IMR-90 (cell line): ENCODE measurements around the gene SCN4A. TPM values are rescaled to one million over a fixed set of nuclear protein-coding genes. Genes with fewer than 3 reads are reported as not detected.

Experiments
- ATAC-seq: fragments of 200-7000 bp; cut with Tn5 transposase; 2 replicates; pipeline ENCODE4 v1.9.1; 2020; ENCODE audit warnings: low read depth, mild to moderate bottlenecking, moderate library complexity
- BruUV-seq: library from RNA; stranded (reverse); fragments of 400-500 nt; replicated peaks from 2 replicates; lab custom pipeline; 2021; lab: Mats Ljungman, UMichigan
- CTCF ChIA-PET: fragments of 300-600 bp; formaldehyde crosslinking; extraction: SDS; loops from one replicate; lab custom pipeline; 2021; ENCODE audit warnings: antibody characterized with exemption; lab: Yijun Ruan, JAX
- POLR2A ChIA-PET: fragments of 300-600 bp; sonication (Branson Sonifier 250); formaldehyde crosslinking; loops from one replicate; lab custom pipeline; 2022; ENCODE audit warnings: antibody characterized with exemption; ENCODE audit not compliant: unreplicated experiment; lab: Charles Lee
- DNase-seq: peaks from one replicate; pipeline ENCODE4 v3.0.0; 2013
- H2AFZ ChIP-seq: replicated peaks from 2 replicates; pipeline ENCODE3; 2013; ENCODE audit warnings: low read length, mild to moderate bottlenecking; ENCODE audit not compliant: poor library complexity
- H2AK5ac ChIP-seq: 2 replicates; pipeline ENCODE4 v1.6.1; 2013; ENCODE audit warnings: low read depth, low read length, inconsistent platforms
- H2AK9ac ChIP-seq: replicated peaks from 2 replicates; pipeline ENCODE3; 2013; ENCODE audit warnings: mild to moderate bottlenecking, low read depth, low read length, moderate library complexity; ENCODE audit not compliant: poor library complexity
- H2BK120ac ChIP-seq: 2 replicates; pipeline ENCODE4 v1.6.1; 2013; ENCODE audit warnings: low read depth, low read length, inconsistent platforms
- H2BK15ac ChIP-seq: 3 replicates; pipeline ENCODE4 v1.6.1; 2013; ENCODE audit warnings: low read depth, low read length, inconsistent platforms
- H2BK20ac ChIP-seq: 2 replicates; pipeline ENCODE4 v1.6.1; 2013; ENCODE audit warnings: low read depth, mild to moderate bottlenecking, inconsistent platforms, low read length, moderate library complexity
- H2BK5ac ChIP-seq: 2 replicates; pipeline ENCODE4 v1.6.1; 2013; ENCODE audit warnings: mild to moderate bottlenecking, low read depth, low read length, inconsistent platforms; ENCODE audit not compliant: poor library complexity, severe bottlenecking
- H3K14ac ChIP-seq: replicated peaks from 2 replicates; pipeline ENCODE4 v1.6.1; 2013; ENCODE audit warnings: low read depth, low read length, inconsistent platforms
- H3K18ac ChIP-seq: 2 replicates; pipeline ENCODE4 v1.6.1; 2013; ENCODE audit warnings: low read depth, low read length, control low read depth
- H3K23ac ChIP-seq: 2 replicates; pipeline ENCODE4 v1.6.1; 2013; ENCODE audit warnings: low read depth, low read length, inconsistent platforms
- H3K27ac ChIP-seq: 2 replicates; pipeline ENCODE4 v1.5.1; 2013; ENCODE audit warnings: mild to moderate bottlenecking, control low read depth, low read length; ENCODE audit not compliant: insufficient read depth
- H3K27me3 ChIP-seq: 2 replicates; pipeline ENCODE4 v1.6.1; 2013; ENCODE audit warnings: low read length; ENCODE audit not compliant: control insufficient read depth, insufficient read depth
- H3K36me3 ChIP-seq: 2 replicates; pipeline ENCODE4 v1.6.1; 2013; ENCODE audit warnings: low read length, mixed read lengths; ENCODE audit not compliant: control insufficient read depth, insufficient read depth
- H3K4ac ChIP-seq: 2 replicates; pipeline ENCODE4 v1.6.1; 2013; ENCODE audit warnings: low read depth, low read length, inconsistent platforms
- H3K4me1 ChIP-seq: 2 replicates; pipeline ENCODE4 v1.6.1; 2013; ENCODE audit warnings: low read length, mixed read lengths; ENCODE audit not compliant: control insufficient read depth, insufficient read depth
- H3K4me2 ChIP-seq: 2 replicates; pipeline ENCODE4 v1.6.1; 2013; ENCODE audit warnings: low read depth, mild to moderate bottlenecking, control low read depth, low read length, moderate library complexity
- H3K4me3 ChIP-seq: 2 replicates; pipeline ENCODE4 v1.5.1; 2013; ENCODE audit warnings: low read depth, mild to moderate bottlenecking, control low read depth, low read length, moderate library complexity; ENCODE audit not compliant: insufficient read depth
- H3K56ac ChIP-seq: 2 replicates; pipeline ENCODE4 v1.6.1; 2013; ENCODE audit warnings: low read length, inconsistent platforms; ENCODE audit not compliant: insufficient read depth; ENCODE audit errors: extremely low read depth
- H3K79me1 ChIP-seq, 2 experiments: 2 replicates each; pipeline ENCODE4 v1.6.1; 2013; ENCODE audit warnings: low read length in 2 of 2, inconsistent platforms in 1 of 2, low read depth in 1 of 2
- H3K9ac ChIP-seq: 2 replicates; pipeline ENCODE4 v1.6.1; 2013; ENCODE audit warnings: low read depth, low read length, control low read depth
- H3K9me1 ChIP-seq: 2 replicates; pipeline ENCODE4 v1.6.1; 2013; ENCODE audit warnings: low read length, inconsistent platforms; ENCODE audit not compliant: insufficient read depth
- H3K9me3 ChIP-seq: 2 replicates; pipeline ENCODE4 v1.6.1; 2013; ENCODE audit warnings: low read length; ENCODE audit not compliant: control insufficient read depth, insufficient read depth
- H4K20me1 ChIP-seq: 2 replicates; pipeline ENCODE4 v1.6.1; 2013; ENCODE audit warnings: low read length, inconsistent platforms; ENCODE audit not compliant: insufficient read depth
- H4K5ac ChIP-seq: 2 replicates; pipeline ENCODE4 v1.6.1; 2013; ENCODE audit warnings: mild to moderate bottlenecking, low read depth, low read length, control low read depth
- H4K8ac ChIP-seq, 2 experiments: 2 replicates each; pipeline ENCODE4 v1.6.1; 2013; ENCODE audit warnings: low read depth in 2 of 2, low read length in 2 of 2, control low read depth in 1 of 2, inconsistent platforms in 1 of 2
- H4K91ac ChIP-seq: 2 replicates; pipeline ENCODE4 v1.6.1; 2013; ENCODE audit warnings: low read depth, low read length, inconsistent platforms; ENCODE audit not compliant: insufficient read depth
- BHLHE40 ChIP-seq: fragments of 150-350 bp; IDR thresholded peaks from 2 replicates; pipeline ENCODE4 v1.6.1; 2016; ENCODE audit warnings: mild to moderate bottlenecking, low read depth, low read length
- CEBPB ChIP-seq: IDR thresholded peaks from 2 replicates; pipeline ENCODE4 v1.6.1; 2012; ENCODE audit warnings: low read depth, low read length, improper control_type of control experiment
- CHD1 ChIP-seq: IDR thresholded peaks from 2 replicates; pipeline ENCODE4 v1.6.1; 2012; ENCODE audit warnings: low read depth, low read length, improper control_type of control experiment
- CTCF ChIP-seq: conservative IDR thresholded peaks from 2 replicates; pipeline ENCODE4 v1.5.1; 2012; ENCODE audit warnings: mild to moderate bottlenecking, low read depth, low read length, improper control_type of control experiment
- ELK1 ChIP-seq: fragments of 150-350 bp; IDR thresholded peaks from 2 replicates; pipeline ENCODE4 v1.6.1; 2016; ENCODE audit warnings: low read depth, mild to moderate bottlenecking, low read length, moderate library complexity, borderline replicate concordance
- FOS ChIP-seq: fragments of 150-350 bp; IDR thresholded peaks from 2 replicates; pipeline ENCODE4 v1.6.1; 2016; ENCODE audit warnings: low read depth, low read length
- MXI1 ChIP-seq: IDR thresholded peaks from 2 replicates; pipeline ENCODE4 v1.6.1; 2012; ENCODE audit warnings: low read depth, mild to moderate bottlenecking, low read length, moderate library complexity, borderline replicate concordance
- POLR2A ChIP-seq: IDR thresholded peaks from 2 replicates; pipeline ENCODE4 v1.6.1; 2012; ENCODE audit warnings: mild to moderate bottlenecking, low read depth, low read length
- RAD21 ChIP-seq: IDR thresholded peaks from 2 replicates; pipeline ENCODE4 v1.6.1; 2012; ENCODE audit warnings: low read length, improper control_type of control experiment
- RCOR1 ChIP-seq: IDR thresholded peaks from 2 replicates; pipeline ENCODE4 v1.6.1; 2012; ENCODE audit warnings: mild to moderate bottlenecking, low read length, improper control_type of control experiment; ENCODE audit not compliant: insufficient replicate concordance
- RFX5 ChIP-seq: IDR thresholded peaks from 2 replicates; pipeline ENCODE4 v1.8.0; 2012; ENCODE audit warnings: low read depth, mild to moderate bottlenecking, low read length, moderate library complexity
- USF2 ChIP-seq: fragments of 150-350 bp; IDR thresholded peaks from 2 replicates; pipeline ENCODE4 v1.6.1; 2017; ENCODE audit warnings: mild to moderate bottlenecking, antibody characterized with exemption, low read length, low read depth
- WGBS, 2 experiments: methylation state at CpG; one replicate each; pipeline versions ENCODE4 v1.1.5 to v1.1.7; 2013; ENCODE audit warnings: missing lambda C conversion rate in 2 of 2; ENCODE audit not compliant: insufficient read length in 1 of 2; ENCODE audit errors: extremely low coverage in 2 of 2; 5-methylcytosine and 5-hydroxymethylcytosine counted together
- dilution Hi-C: fragments of 300-500 bp; cut with HindIII; formaldehyde crosslinking; loops from one replicate; pipeline ENCODE4 v1.14.3; 2018; ENCODE audit warnings: low sequenced_read_pairs; ENCODE audit not compliant: unreplicated experiment
- in situ Hi-C: fragments of 300-500 bp; cut with MboI; formaldehyde crosslinking; loops from 3 replicates; pipeline ENCODE4 v1.14.3; 2019; ENCODE audit warnings: low sequenced_read_pairs, inconsistent platforms, mixed read lengths
- intact Hi-C: fragments of 100-400 bp; cut with micrococcal nuclease; formaldehyde crosslinking; loops from 2 replicates; pipeline ENCODE4 v1.10.0; 2022
- polyA plus RNA-seq, 3 experiments: library from polyadenylated mRNA; depleted of rRNA; stranded (reverse); fragments of >200 nt; gene quantifications; 2 replicates each; pipeline ENCODE4 v1.2.3, GENCODE V29; 2012; ENCODE audit warnings: low replicate concordance in 1 of 3
- total RNA-seq: library from RNA; depleted of rRNA; stranded (reverse); fragments of >200 nt; gene quantifications from 2 replicates; pipeline ENCODE4 v1.2.3, GENCODE V29; 2012

The SCN4A gene
- total and polyA plus RNA-seq, 2 of the 4 experiments (the other 2 are of a cell fraction) = not detected

DNA sequence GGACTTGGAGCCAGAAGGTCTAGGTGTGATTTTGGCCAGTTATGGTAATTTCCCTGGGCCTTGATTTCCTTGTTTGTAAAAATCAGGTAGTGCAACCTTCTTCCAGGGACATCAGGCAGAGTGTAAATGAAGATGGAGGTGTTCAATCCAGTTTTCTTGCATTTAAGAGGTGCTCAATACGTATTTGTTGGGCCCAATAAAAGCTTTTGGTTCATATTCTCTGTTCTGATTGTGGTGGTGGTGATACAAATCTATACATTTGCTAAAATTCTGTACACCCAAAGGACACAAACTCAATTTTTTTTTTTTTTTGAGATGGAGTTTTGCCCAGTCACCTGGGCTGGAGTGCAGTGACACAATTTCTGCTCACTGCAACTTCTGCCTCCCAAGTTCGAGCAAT lies 46.6 kb downstream of the SCN4A start:
- CTCF ChIA-PET = no interaction called here
- no peak overlapping the region for H4K5ac ChIP-seq
- H3K23ac ChIP-seq = no peak overlapping the region
- H2BK120ac ChIP-seq = no peak overlapping the region
- no peaks in the 10 kb centered on the region for H4K20me1 ChIP-seq
- dilution Hi-C loops (no loop called here), in situ Hi-C loops (no loop called here), intact Hi-C loops (no loop called here)
- no peak overlapping the region for H3K56ac ChIP-seq
- no peaks in the 10 kb centered on the region for H3K79me1 ChIP-seq
- no peak overlapping the region for H3K4me3 ChIP-seq
- peaks cover 13% of the 10 kb centered on the region for H3K27me3 ChIP-seq
- TF ChIP-seq POLR2A (no peak), CEBPB (no peak), CHD1 (no peak), MXI1 (no peak), CTCF (no peak), RFX5 (no peak), RAD21 (no peak), RCOR1 (no peak), ELK1 (no peak), USF2 (no peak), FOS (no peak), BHLHE40 (no peak)
- H2BK5ac ChIP-seq = no peak overlapping the region
- H3K4ac ChIP-seq = no peak overlapping the region
- no peak for ATAC-seq
- no peak overlapping the region for H2AK5ac ChIP-seq
- H2AFZ ChIP-seq = no peak overlapping the region
- H2BK15ac ChIP-seq = no peak overlapping the region
- H3K9me3 ChIP-seq = no peaks in the 10 kb centered on the region
- POLR2A ChIA-PET = no interaction called here
- no peak overlapping the region for H2BK20ac ChIP-seq
- no peak overlapping the region for H4K8ac ChIP-seq
- H3K4me1 ChIP-seq = no peaks in the 10 kb centered on the region
- H3K36me3 ChIP-seq = no peaks in the 10 kb centered on the region
- H3K9ac ChIP-seq = no peak overlapping the region
- DNase-seq = no peak
- no CpG with 5 or more reads among the region's 2 CpGs for WGBS, 2 experiments
- H3K9me1 ChIP-seq = no peaks in the 10 kb centered on the region
- no peak overlapping the region for H4K91ac ChIP-seq
- H3K4me2 ChIP-seq = no peak overlapping the region
- no peak overlapping the region for H2AK9ac ChIP-seq
- H3K27ac ChIP-seq = no peak overlapping the region
- H3K18ac ChIP-seq = no peak overlapping the region
- BruUV-seq = no TSS peak
- no peak overlapping the region for H3K14ac ChIP-seq
